ENCODE results near the gene FOXC1.

The FOXC1 gene

GRCh38 chr6:1609648-1610496, at the start of gene FOXC1:
TSS of gene FOXC1 (plus strand) at chr6:1609915. CDS start at chr6:1610446, 531 bp downstream.
- DNase-seq, result peak; percentile 71
- Mint-ChIP-seq H3K4me1 (ENCODE audit: low read depth) (peaks cover 50% of the 10 kb centered on the region), H3K27ac (peak within 1 kb of the TSS; percentile 73)

GRCh38 chr6:1560281-1561058, 49.2 kb upstream of the FOXC1 start:
- Mint-ChIP-seq H3K9me3 (no peaks in the 10 kb centered on the region), H3K4me3 (no peak overlapping the region), H3K4me1 (ENCODE audit: low read depth) (peaks cover 2% of the 10 kb centered on the region), H3K27me3 (peaks cover 24% of the 10 kb centered on the region), H3K27ac (no peak overlapping the region), H3K36me3 (ENCODE audit: low read depth) (no peaks in the 10 kb centered on the region)
- no peak for DNase-seq

More at GRCh38 chr6:1609648-1610496, at the start of gene FOXC1:
- Mint-ChIP-seq H3K36me3 (ENCODE audit: low read depth) (peaks cover 1% of the 10 kb centered on the region), H3K9me3 (no peaks in the 10 kb centered on the region), H3K4me3 (peak within 1 kb of the TSS; percentile 66), H3K27me3 (peaks cover 66% of the 10 kb centered on the region)

GRCh38 chr6:1561355-1561754, 48.4 kb upstream of the FOXC1 start:
- Mint-ChIP-seq H3K27ac (no peak overlapping the region), H3K9me3 (no peaks in the 10 kb centered on the region), H3K36me3 (ENCODE audit: low read depth) (no peaks in the 10 kb centered on the region), H3K4me1 (ENCODE audit: low read depth) (no peaks in the 10 kb centered on the region), H3K27me3 (peaks cover 19% of the 10 kb centered on the region), H3K4me3 (no peak overlapping the region)
- no peak for DNase-seq

GRCh38 chr6:1562171-1562955, 47.4 kb upstream of the FOXC1 start:
- Mint-ChIP-seq H3K4me1 (ENCODE audit: low read depth) (no peaks in the 10 kb centered on the region), H3K9me3 (no peaks in the 10 kb centered on the region), H3K36me3 (ENCODE audit: low read depth) (no peaks in the 10 kb centered on the region), H3K27ac (no peak overlapping the region), H3K27me3 (peaks cover 12% of the 10 kb centered on the region), H3K4me3 (no peak overlapping the region)
- no peak for DNase-seq

GRCh38 chr6:1569377-1569776, 40.3 kb upstream of the FOXC1 start:
- Mint-ChIP-seq H3K9me3 (peaks cover 22% of the 10 kb centered on the region), H3K4me3 (no peak overlapping the region), H3K4me1 (ENCODE audit: low read depth) (no peaks in the 10 kb centered on the region), H3K27ac (no peak overlapping the region), H3K36me3 (ENCODE audit: low read depth) (no peaks in the 10 kb centered on the region), H3K27me3 (peaks cover 9% of the 10 kb centered on the region)
- DNase-seq, result no peak

- Mint-ChIP-seq H3K36me3 (ENCODE audit: low read depth) (no peaks in the 10 kb centered on the region), H3K4me1 (ENCODE audit: low read depth) (no peaks in the 10 kb centered on the region), H3K27ac (no peak overlapping the region), H3K9me3 (peaks cover 22% of the 10 kb centered on the region), H3K4me3 (no peak overlapping the region), H3K27me3 (peaks cover 10% of the 10 kb centered on the region)
- DNase-seq, result no peak
These were observed 38.9 kb upstream of the FOXC1 start for GRCh38 chr6:1570848-1571247.

GRCh38 chr6:1572892-1573291, 36.8 kb upstream of the FOXC1 start:
- no peak for DNase-seq
- Mint-ChIP-seq H3K9me3 (peaks cover 22% of the 10 kb centered on the region), H3K4me3 (no peak overlapping the region), H3K27ac (no peak overlapping the region), H3K27me3 (peaks cover 10% of the 10 kb centered on the region), H3K4me1 (ENCODE audit: low read depth) (no peaks in the 10 kb centered on the region), H3K36me3 (ENCODE audit: low read depth) (no peaks in the 10 kb centered on the region)

- DNase-seq, result no peak
- H3K27ac Mint-ChIP-seq, result no peak overlapping the region
- H3K9me3 Mint-ChIP-seq, result peaks cover 20% of the 10 kb centered on the region
- peaks cover 16% of the 10 kb centered on the region for H3K27me3 Mint-ChIP-seq
- H3K36me3 Mint-ChIP-seq (ENCODE audit: low read depth), result no peaks in the 10 kb centered on the region
- no peaks in the 10 kb centered on the region for H3K4me1 Mint-ChIP-seq (ENCODE audit: low read depth)
- no peak overlapping the region for H3K4me3 Mint-ChIP-seq
These were observed 35.5 kb upstream of the FOXC1 start for GRCh38 chr6:1574083-1574761.

- no peak for DNase-seq
- no peak overlapping the region for H3K4me3 Mint-ChIP-seq
- no peaks in the 10 kb centered on the region for H3K4me1 Mint-ChIP-seq (ENCODE audit: low read depth)
- H3K27me3 Mint-ChIP-seq, result peaks cover 17% of the 10 kb centered on the region
- peaks cover 20% of the 10 kb centered on the region for H3K9me3 Mint-ChIP-seq
- H3K36me3 Mint-ChIP-seq (ENCODE audit: low read depth), result no peaks in the 10 kb centered on the region
- H3K27ac Mint-ChIP-seq, result no peak overlapping the region
These were observed 34.9 kb upstream of the FOXC1 start for GRCh38 chr6:1574890-1575209.

GRCh38 chr6:1575210-1576041, 34.3 kb upstream of the FOXC1 start:
- Mint-ChIP-seq H3K4me1 (ENCODE audit: low read depth) (no peaks in the 10 kb centered on the region), H3K9me3 (peaks cover 18% of the 10 kb centered on the region), H3K27me3 (peaks cover 17% of the 10 kb centered on the region), H3K36me3 (ENCODE audit: low read depth) (no peaks in the 10 kb centered on the region), H3K27ac (no peak overlapping the region), H3K4me3 (no peak overlapping the region)
- DNase-seq, result no peak

- no peak overlapping the region for H3K27ac Mint-ChIP-seq
- DNase-seq, result no peak
- peaks cover 17% of the 10 kb centered on the region for H3K27me3 Mint-ChIP-seq
- H3K4me1 Mint-ChIP-seq (ENCODE audit: low read depth), result no peaks in the 10 kb centered on the region
- H3K9me3 Mint-ChIP-seq, result peaks cover 10% of the 10 kb centered on the region
- H3K36me3 Mint-ChIP-seq (ENCODE audit: low read depth), result no peaks in the 10 kb centered on the region
- no peak overlapping the region for H3K4me3 Mint-ChIP-seq
These were observed 33.5 kb upstream of the FOXC1 start for GRCh38 chr6:1576166-1576565.

GRCh38 chr6:1576711-1577110, 33.0 kb upstream of the FOXC1 start:
- Mint-ChIP-seq H3K27ac (no peak overlapping the region), H3K4me3 (no peak overlapping the region), H3K4me1 (ENCODE audit: low read depth) (no peaks in the 10 kb centered on the region), H3K9me3 (peaks cover 5% of the 10 kb centered on the region), H3K27me3 (peaks cover 22% of the 10 kb centered on the region), H3K36me3 (ENCODE audit: low read depth) (no peaks in the 10 kb centered on the region)
- DNase-seq, result no peak

- Mint-ChIP-seq H3K27me3 (peaks cover 22% of the 10 kb centered on the region), H3K36me3 (ENCODE audit: low read depth) (no peaks in the 10 kb centered on the region), H3K27ac (no peak overlapping the region), H3K4me3 (no peak overlapping the region), H3K9me3 (no peaks in the 10 kb centered on the region), H3K4me1 (ENCODE audit: low read depth) (no peaks in the 10 kb centered on the region)
- no peak for DNase-seq
These were observed 32.5 kb upstream of the FOXC1 start for GRCh38 chr6:1577146-1577680.

All from activated T-cell treated with anti-CD3 and anti-CD28 coated beads, Interleukin-2, amount 50 U/mL, for 24 hours (primary cell).